AG04450 (cell line): ENCODE results near the gene TANGO2. TPM values are rescaled to one million over a fixed set of nuclear protein-coding genes. Genes with fewer than 3 reads are reported as not detected.

ENCODE experiments used
- CTCF ChIA-PET: fragments of 300-600, 350-600 bp; formaldehyde crosslinking; extraction: SDS; loops from one replicate; lab custom pipeline; 2022; ENCODE audit warnings: antibody characterized with exemption, inconsistent platforms; lab: Charles Lee
- POLR2A ChIA-PET: fragments of 350-600 bp; formaldehyde crosslinking; extraction: SDS; loops from one replicate; lab custom pipeline; 2021; ENCODE audit warnings: antibody characterized with exemption, inconsistent platforms; lab: Yijun Ruan, JAX
- DNase-seq: peaks from one replicate; pipeline ENCODE4 v3.0.0-alpha.2; 2011; ENCODE audit warnings: low read depth, low spot score
- H3K27ac ChIP-seq: one replicate; pipeline ENCODE4 v1.5.1; 2012; ENCODE audit warnings: low read depth, low read length, control low read depth
- H3K27me3 ChIP-seq: one replicate; pipeline ENCODE4 v1.6.0; 2012; ENCODE audit warnings: low read length; ENCODE audit not compliant: control insufficient read depth, insufficient read depth
- H3K4me3 ChIP-seq: 2 replicates; pipeline ENCODE4 v1.5.1; 2011; ENCODE audit warnings: mild to moderate bottlenecking, low read depth, low read length, control low read depth
- H3K9me3 ChIP-seq: 2 replicates; pipeline ENCODE4 v1.5.1; 2012; ENCODE audit warnings: low read length; ENCODE audit not compliant: control insufficient read depth, insufficient read depth
- CTCF ChIP-seq: IDR thresholded peaks from 2 replicates; pipeline ENCODE4 v1.5.1; 2011; ENCODE audit warnings: low read depth, low read length, control low read depth, inconsistent platforms
- polyA plus RNA-seq: library from polyadenylated mRNA; depleted of rRNA; stranded (reverse); fragments of >200 nt; gene quantifications from 2 replicates; pipeline ENCODE4 v1.2.3, GENCODE V29; 2011

TANGO2 gene
- polyA plus RNA-seq, 1 experiment, result 21.3 TPM

DNA sequence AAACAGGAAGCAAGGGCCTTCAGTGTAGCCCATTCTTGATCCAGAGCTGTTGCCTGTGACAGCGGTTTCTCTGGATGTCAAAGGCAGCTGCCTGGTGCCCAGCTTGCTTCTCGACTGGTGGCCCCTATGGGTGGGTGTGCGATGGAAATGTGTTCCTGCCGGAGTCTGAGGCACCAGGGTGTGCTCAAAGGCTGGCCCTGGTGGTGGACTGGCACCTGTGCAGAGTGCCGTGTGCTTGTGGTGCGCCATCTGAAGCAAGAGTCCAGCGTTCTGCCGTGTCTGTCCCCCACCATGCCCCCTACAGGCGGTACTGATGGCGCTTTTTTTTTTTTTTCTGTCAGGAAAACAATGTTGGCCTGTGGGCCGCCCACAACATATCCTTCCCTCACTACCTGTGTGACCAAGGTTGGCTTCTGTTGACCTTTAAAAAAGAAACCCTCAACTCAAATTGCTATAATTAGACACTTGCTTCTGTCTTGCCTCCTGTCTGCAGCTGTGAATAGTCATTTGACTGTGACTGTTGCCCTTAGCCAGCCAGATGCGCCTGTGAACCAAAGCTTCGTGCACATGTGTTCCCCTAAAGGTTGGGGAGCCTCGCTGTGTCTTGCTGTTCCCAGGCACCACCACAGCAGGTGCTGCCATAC, 90.3 kb downstream of the TANGO2 start:
- CTCF ChIA-PET, result interaction anchor here (0.6 to 1.0 kb wide), 3 partner anchors 21 to 193 kb away, joined by 3 to 6 read pairs (median 3); no protein-coding TSS in a partner anchor
- POLR2A ChIA-PET, result interaction anchor here (0.7 kb wide), 1 partner anchor 32 kb away, joined by 3 read pairs; no protein-coding TSS in a partner anchor

GRCh38 chr22:20111689-20112622, 91.0 kb downstream of the TANGO2 start:
- DNase-seq, result no peak
- Histone ChIP-seq H3K27me3 (no peaks in the 10 kb centered on the region), H3K9me3 (no peaks in the 10 kb centered on the region; the same call in 1 of the 2 replicates), H3K27ac (no peak overlapping the region), H3K4me3 (no peak overlapping the region)
- ChIA-PET POLR2A (interaction anchor here (0.7 kb wide), 1 partner anchor 32 kb away, joined by 3 read pairs; no protein-coding TSS in a partner anchor), CTCF (interaction anchor here (0.6 kb wide), 2 partner anchors 43 to 192 kb away, joined by 3 to 6 read pairs; no protein-coding TSS in a partner anchor)
- no peak for TF ChIP-seq CTCF

More for the DNA sequence above, 90.3 kb downstream of the TANGO2 start:
- no peak overlapping the region for H3K4me3 ChIP-seq
- no peak overlapping the region for H3K27ac ChIP-seq
- TF ChIP-seq CTCF, result peak; percentile 53
- H3K9me3 ChIP-seq, result no peaks in the 10 kb centered on the region; the same call in 1 of the 2 replicates
- H3K27me3 ChIP-seq, result no peaks in the 10 kb centered on the region
- DNase-seq, result no peak

GRCh38 chr22:20112623-20113511, 92.0 kb downstream of the TANGO2 start:
- H3K4me3 ChIP-seq, result no peak overlapping the region
- DNase-seq, result no peak
- POLR2A ChIA-PET, result no interaction called here

More at GRCh38 chr22:20112623-20113511, 92.0 kb downstream of the TANGO2 start:
- H3K9me3 ChIP-seq, result no peaks in the 10 kb centered on the region; the same call in 1 of the 2 replicates
- no peaks in the 10 kb centered on the region for H3K27me3 ChIP-seq
- no peak for TF ChIP-seq CTCF
- CTCF ChIA-PET, result no interaction called here
- H3K27ac ChIP-seq, result no peak overlapping the region
